HCT116 (cell line): ENCODE results near the gene CDH23. TPM values are rescaled to one million over a fixed set of nuclear protein-coding genes. Genes with fewer than 3 reads are reported as not detected.

Experiments used
- ATAC-seq: fragments of 200-7000 bp; cut with Tn5 transposase; 2 replicates; pipeline ENCODE4 v1.9.1; 2020; ENCODE audit warnings: mild to moderate bottlenecking, moderate library complexity
- BruUV-seq: library from RNA; stranded (reverse); fragments of 400-500 nt; replicated peaks from 2 replicates; lab custom pipeline; 2021; lab: Mats Ljungman, UMichigan
- CTCF ChIA-PET: fragments of 300-600 bp; sonication (Branson Sonifier 250); formaldehyde crosslinking; loops from one replicate; lab custom pipeline; 2021; ENCODE audit warnings: antibody characterized with exemption; lab: Charles Lee
- POLR2A ChIA-PET: fragments of 300-600, 350-600 bp; sonication (Branson Sonifier 250); formaldehyde crosslinking; loops from one replicate; lab custom pipeline; 2021; ENCODE audit warnings: antibody characterized with exemption; lab: Charles Lee
- RAD21 ChIA-PET, 2 experiments: fragments of 300-600 bp; sonication (Branson Sonifier 250); formaldehyde crosslinking; loops; one replicate each; lab custom pipeline; 2023; ENCODE audit warnings: low total read pairs in 2 of 2; ENCODE audit not compliant: uncharacterized antibody in 2 of 2, unreplicated experiment in 2 of 2, low non-redundant PET in 1 of 2; lab: Charles Lee
- DNase-seq: peaks from one replicate; pipeline ENCODE4 v3.0.0-alpha.2; 2010; ENCODE audit warnings: low read depth, low spot score
- H2AFZ ChIP-seq: fragments of 200-600 bp; shearing (Covaris generic), sonication (generic); 2 replicates; pipeline ENCODE4 v1.6.1; 2017; ENCODE audit warnings: low read depth, mixed run types, mixed read lengths, antibody characterized with exemption, low read length; ENCODE audit not compliant: poor library complexity, severe bottlenecking
- H3K27ac ChIP-seq: 2 replicates; pipeline ENCODE4 v1.5.1; 2012; ENCODE audit warnings: low read depth, low read length
- H3K27me3 ChIP-seq: fragments of 200-600 bp; sonication (generic); 2 replicates; pipeline ENCODE4 v1.6.1; 2016; ENCODE audit warnings: mixed run types, low read length, mixed read lengths; ENCODE audit not compliant: insufficient read depth
- H3K36me3 ChIP-seq, 2 experiments: fragments of 200-500 bp in 1 of 2; fragments of 200-600 bp in 1 of 2; sonication (Bioruptor generic) in 1 of 2; sonication (generic) in 1 of 2; 2 replicates each; pipeline versions ENCODE4 v1.5.1 to v1.6.1; 2014 to 2016; ENCODE audit warnings: low read length in 2 of 2, inconsistent platforms in 1 of 2, mixed read lengths in 1 of 2, mixed run types in 1 of 2; ENCODE audit not compliant: insufficient read depth in 2 of 2, control insufficient read depth in 1 of 2
- H3K4me1 ChIP-seq, 2 experiments: fragments of 200-600 bp in 1 of 2; sonication (generic) in 1 of 2; 2 replicates each; pipeline versions ENCODE4 v1.5.1 to v1.6.1; 2012 to 2017; ENCODE audit warnings: low read length in 2 of 2, inconsistent platforms in 1 of 2, mild to moderate bottlenecking in 1 of 2, mixed read lengths in 1 of 2, mixed run types in 1 of 2, moderate library complexity in 1 of 2; ENCODE audit not compliant: insufficient read depth in 2 of 2, control insufficient read depth in 1 of 2
- H3K4me2 ChIP-seq: fragments of 200-600 bp; sonication (generic); 2 replicates; pipeline ENCODE4 v1.6.1; 2017; ENCODE audit warnings: mixed run types, low read length, mixed read lengths
- H3K4me3 ChIP-seq, 2 experiments: fragments of 200-600 bp in 1 of 2; sonication (generic) in 1 of 2; replicated peaks in 1 of 2; 2 replicates each; pipeline ENCODE4 v1.5.1; 2011 to 2016; ENCODE audit warnings: low read length in 2 of 2, control low read depth in 1 of 2, low read depth in 1 of 2, mild to moderate bottlenecking in 1 of 2, mixed read lengths in 1 of 2, mixed run types in 1 of 2
- H3K79me2 ChIP-seq: fragments of 200-600 bp; sonication (generic); 2 replicates; pipeline ENCODE4 v1.6.1; 2017; ENCODE audit warnings: mild to moderate bottlenecking, mixed run types, low read length, moderate library complexity, mixed read lengths; ENCODE audit not compliant: insufficient read depth
- H3K9ac ChIP-seq: fragments of 200-600 bp; sonication (generic); 2 replicates; pipeline ENCODE4 v1.6.1; 2016; ENCODE audit warnings: low read length, mixed read lengths
- H3K9me2 ChIP-seq: fragments of 200-600 bp; sonication (generic), shearing (Covaris generic); 2 replicates; pipeline ENCODE4 v1.6.1; 2017; ENCODE audit warnings: mixed run types, mild to moderate bottlenecking, moderate library complexity; ENCODE audit not compliant: insufficient read depth
- H3K9me3 ChIP-seq, 2 experiments: fragments of 200-500 bp in 1 of 2; fragments of 200-600 bp in 1 of 2; sonication (Bioruptor generic) in 1 of 2; sonication (generic) in 1 of 2; 2 replicates each; pipeline ENCODE4 v1.6.1; 2014 to 2017; ENCODE audit warnings: low read length in 2 of 2, mixed read lengths in 2 of 2, inconsistent platforms in 1 of 2, low read depth in 1 of 2, mild to moderate bottlenecking in 1 of 2, mixed run types in 1 of 2, moderate library complexity in 1 of 2; ENCODE audit not compliant: control insufficient read depth in 1 of 2, insufficient read depth in 1 of 2
- H4K20me1 ChIP-seq: fragments of 200-600 bp; sonication (generic), shearing (Covaris generic); 2 replicates; pipeline ENCODE4 v1.6.1; 2017; ENCODE audit warnings: mixed run types, mild to moderate bottlenecking, moderate library complexity; ENCODE audit not compliant: insufficient read depth
- ATF3 ChIP-seq: IDR thresholded peaks from 2 replicates; pipeline ENCODE4 v1.6.1; 2012
- CBX3 ChIP-seq: IDR thresholded peaks from 2 replicates; pipeline ENCODE4 v1.6.1; 2012; ENCODE audit warnings: low read depth
- ELF1 ChIP-seq: IDR thresholded peaks from 2 replicates; pipeline ENCODE4 v1.6.1; 2012; ENCODE audit warnings: low read depth, borderline replicate concordance
- FOSL1 ChIP-seq: IDR thresholded peaks from 2 replicates; pipeline ENCODE4 v1.6.1; 2012; ENCODE audit warnings: low read depth
- JUND ChIP-seq: IDR thresholded peaks from 2 replicates; pipeline ENCODE4 v1.6.1; 2012
- MAX ChIP-seq: IDR thresholded peaks from 2 replicates; pipeline ENCODE4 v1.6.1; 2012
- SIN3A ChIP-seq: IDR thresholded peaks from 2 replicates; pipeline ENCODE4 v1.6.1; 2012; ENCODE audit warnings: low read depth
- TCF7L2 ChIP-seq: IDR thresholded peaks from 2 replicates; pipeline ENCODE4 v1.7.0; 2011; ENCODE audit warnings: borderline replicate concordance, inconsistent platforms; ENCODE audit not compliant: insufficient read depth, insufficient read length; ENCODE audit errors: extremely low read depth
- ZBTB33 ChIP-seq: IDR thresholded peaks from 2 replicates; pipeline ENCODE4 v1.6.1; 2011; ENCODE audit warnings: mild to moderate bottlenecking, low read length, moderate library complexity; ENCODE audit not compliant: insufficient replicate concordance; ENCODE audit errors: extremely low read depth
- intact Hi-C: fragments of 100-400 bp; cut with micrococcal nuclease; formaldehyde crosslinking; loops from 2 replicates; pipeline ENCODE4 v1.10.0; 2022
- total RNA-seq: library from RNA; stranded (reverse); gene quantifications from one replicate; pipeline ENCODE4 v1.2.1, GENCODE V29; 2021; ENCODE audit not compliant: unreplicated experiment

The CDH23 gene
- total RNA-seq, 1 experiment from 2014 or later, result not detected

- CTCF ChIA-PET, result no interaction called here
- DNase-seq (no peak), ATAC-seq (no peak)
- intact Hi-C loops, result no loop called here
- RAD21 ChIA-PET, result no interaction called here
- Histone ChIP-seq H2AFZ (no peak overlapping the region), H3K4me3 (no peak overlapping the region), H3K27ac (no peak overlapping the region), H3K36me3 (no peaks in the 10 kb centered on the region), H3K9ac (no peak overlapping the region), H3K4me2 (no peak overlapping the region), H3K4me1 (no peaks in the 10 kb centered on the region), H3K79me2 (no peaks in the 10 kb centered on the region), H3K27me3 (peaks cover 11% of the 10 kb centered on the region; the same call in 1 of the 2 replicates), H3K9me2 (no peaks in the 10 kb centered on the region), H3K9me3 (no peaks in the 10 kb centered on the region), H4K20me1 (no peaks in the 10 kb centered on the region)
- POLR2A ChIA-PET, result no interaction called here
- no TSS peak for BruUV-seq
- TF ChIP-seq CBX3, result no peak
- TF ChIP-seq MAX, result no peak
- TF ChIP-seq TCF7L2, result no peak
- no peak for TF ChIP-seq SIN3A
- no peak for TF ChIP-seq ELF1
- TF ChIP-seq ZBTB33, result no peak
- no peak for TF ChIP-seq ATF3
- no peak for TF ChIP-seq JUND
- no peak for TF ChIP-seq FOSL1
Observed at GRCh38 chr10:71539442-71540118, 142.9 kb downstream of the CDH23 start.
